Osteoblast (primary cell): ENCODE results near the gene BRSK2. TPM values are rescaled to one million over a fixed set of nuclear protein-coding genes. Genes with fewer than 3 reads are reported as not detected.

Experiments
- DNase-seq: peaks from one replicate; pipeline ENCODE4 v3.0.0; 2011; ENCODE audit warnings: low spot score, mixed read lengths; ENCODE audit not compliant: insufficient read length; ENCODE audit errors: missing footprints
- H2AFZ ChIP-seq: 2 replicates; pipeline ENCODE4 v1.6.0; 2011; ENCODE audit warnings: mild to moderate bottlenecking, low read length
- H3K27ac ChIP-seq: 2 replicates; pipeline ENCODE4 v1.5.1; 2011; ENCODE audit warnings: mild to moderate bottlenecking, low read depth, low read length, moderate library complexity
- H3K27me3 ChIP-seq: 2 replicates; pipeline ENCODE4 v1.6.0; 2012; ENCODE audit warnings: mild to moderate bottlenecking, control low read depth, inconsistent platforms, low read length, moderate library complexity; ENCODE audit not compliant: insufficient read depth
- H3K36me3 ChIP-seq: 2 replicates; pipeline ENCODE4 v1.5.1; 2011; ENCODE audit warnings: mild to moderate bottlenecking, low read length, control low read depth, moderate library complexity; ENCODE audit not compliant: insufficient read depth
- H3K4me1 ChIP-seq: 2 replicates; pipeline ENCODE4 v1.5.1; 2011; ENCODE audit warnings: mild to moderate bottlenecking, low read length, control low read depth, moderate library complexity; ENCODE audit not compliant: insufficient read depth
- H3K4me2 ChIP-seq: 2 replicates; pipeline ENCODE4 v1.6.0; 2011; ENCODE audit warnings: mild to moderate bottlenecking, low read length; ENCODE audit not compliant: insufficient read depth
- H3K4me3 ChIP-seq: fragments of 200-600 bp; sonication (generic); 3 replicates; pipeline ENCODE4 v1.5.1; 2012; ENCODE audit warnings: mild to moderate bottlenecking, low read length, inconsistent platforms; ENCODE audit not compliant: insufficient read depth
- H3K79me2 ChIP-seq: 2 replicates; pipeline ENCODE4 v1.6.0; 2012; ENCODE audit warnings: mild to moderate bottlenecking, low read length, control low read depth, inconsistent platforms; ENCODE audit not compliant: insufficient read depth
- H3K9me3 ChIP-seq: 2 replicates; pipeline ENCODE4 v1.5.1; 2011; ENCODE audit warnings: low read depth, low read length, control low read depth
- H4K20me1 ChIP-seq: 2 replicates; pipeline ENCODE4 v1.6.0; 2012; ENCODE audit warnings: mild to moderate bottlenecking, low read length, control low read depth; ENCODE audit not compliant: insufficient read depth
- total RNA-seq: library from RNA; depleted of rRNA; stranded (reverse); fragments of >200 nt; gene quantifications from 2 replicates; pipeline ENCODE4 v1.2.3, GENCODE V29; 2012
- TF ChIP-seq, protein P1 (sequence below): IDR thresholded peaks from 2 replicates; pipeline ENCODE4 v1.5.1; 2011; ENCODE audit warnings: mild to moderate bottlenecking, low read depth, low read length, moderate library complexity; ENCODE audit errors: extremely low read depth

Gene BRSK2
- total RNA-seq, 1 donor: 0.36 TPM

DNA sequence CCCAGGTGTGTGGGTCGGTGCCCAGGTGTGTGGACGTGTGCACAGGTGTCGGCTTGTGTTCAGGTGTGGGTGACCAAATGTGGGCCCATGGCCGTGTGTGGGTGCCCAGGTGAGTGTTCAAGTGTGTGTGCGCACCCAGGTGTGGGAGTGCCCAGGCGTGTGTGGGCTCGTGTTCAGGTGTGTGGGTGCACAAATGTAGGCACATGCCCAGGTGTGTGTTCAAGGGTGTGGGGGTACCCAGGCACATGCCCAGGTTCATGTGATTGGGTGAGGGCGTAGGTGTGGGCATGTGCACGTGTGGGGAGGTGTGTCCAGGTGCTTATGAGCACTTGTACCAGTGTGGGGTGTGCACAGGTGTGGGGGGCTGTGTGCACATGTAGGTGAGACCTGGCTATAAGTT lies 54.0 kb downstream of the BRSK2 start:
- DNase-seq: peak; percentile 82
- Histone ChIP-seq H3K4me1 (no peaks in the 10 kb centered on the region), H2AFZ (no peak overlapping the region), H3K4me3 (no peak overlapping the region), H3K36me3 (no peaks in the 10 kb centered on the region), H3K27ac (no peak overlapping the region), H4K20me1 (no peaks in the 10 kb centered on the region), H3K27me3 (no peaks in the 10 kb centered on the region), H3K79me2 (no peaks in the 10 kb centered on the region), H3K9me3 (no peaks in the 10 kb centered on the region), H3K4me2 (no peak overlapping the region)
- TF ChIP-seq, protein P1, sequence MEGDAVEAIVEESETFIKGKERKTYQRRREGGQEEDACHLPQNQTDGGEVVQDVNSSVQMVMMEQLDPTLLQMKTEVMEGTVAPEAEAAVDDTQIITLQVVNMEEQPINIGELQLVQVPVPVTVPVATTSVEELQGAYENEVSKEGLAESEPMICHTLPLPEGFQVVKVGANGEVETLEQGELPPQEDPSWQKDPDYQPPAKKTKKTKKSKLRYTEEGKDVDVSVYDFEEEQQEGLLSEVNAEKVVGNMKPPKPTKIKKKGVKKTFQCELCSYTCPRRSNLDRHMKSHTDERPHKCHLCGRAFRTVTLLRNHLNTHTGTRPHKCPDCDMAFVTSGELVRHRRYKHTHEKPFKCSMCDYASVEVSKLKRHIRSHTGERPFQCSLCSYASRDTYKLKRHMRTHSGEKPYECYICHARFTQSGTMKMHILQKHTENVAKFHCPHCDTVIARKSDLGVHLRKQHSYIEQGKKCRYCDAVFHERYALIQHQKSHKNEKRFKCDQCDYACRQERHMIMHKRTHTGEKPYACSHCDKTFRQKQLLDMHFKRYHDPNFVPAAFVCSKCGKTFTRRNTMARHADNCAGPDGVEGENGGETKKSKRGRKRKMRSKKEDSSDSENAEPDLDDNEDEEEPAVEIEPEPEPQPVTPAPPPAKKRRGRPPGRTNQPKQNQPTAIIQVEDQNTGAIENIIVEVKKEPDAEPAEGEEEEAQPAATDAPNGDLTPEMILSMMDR: no peak

DNA sequence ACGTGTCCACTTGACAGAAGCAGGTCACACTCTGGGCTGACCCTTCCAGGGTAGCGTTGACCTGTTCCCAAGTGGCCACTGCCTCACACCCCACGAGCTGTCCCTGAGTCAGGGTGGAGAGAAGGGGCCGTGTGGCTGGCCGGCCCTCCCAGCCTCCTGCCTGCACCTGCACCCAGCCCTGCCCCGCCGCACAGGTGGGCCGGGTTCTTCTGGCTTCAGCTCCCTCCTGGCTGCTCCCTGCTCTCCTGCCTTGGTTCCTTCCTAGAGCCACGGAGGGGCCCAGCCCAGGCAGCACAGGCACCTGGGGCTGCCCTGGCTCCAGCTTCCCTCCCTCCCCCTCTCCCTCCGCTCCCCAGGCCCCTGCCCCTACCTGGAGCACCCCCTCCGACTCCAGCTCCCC lies 54.6 kb downstream of the BRSK2 start:
- TF ChIP-seq, protein P1: no peak
- Histone ChIP-seq H2AFZ (no peak overlapping the region), H3K4me3 (no peak overlapping the region), H3K36me3 (no peaks in the 10 kb centered on the region), H3K27ac (no peak overlapping the region), H3K9me3 (no peaks in the 10 kb centered on the region), H3K79me2 (no peaks in the 10 kb centered on the region), H3K27me3 (no peaks in the 10 kb centered on the region), H4K20me1 (no peaks in the 10 kb centered on the region), H3K4me1 (no peaks in the 10 kb centered on the region), H3K4me2 (no peak overlapping the region)
- DNase-seq: no peak

DNA sequence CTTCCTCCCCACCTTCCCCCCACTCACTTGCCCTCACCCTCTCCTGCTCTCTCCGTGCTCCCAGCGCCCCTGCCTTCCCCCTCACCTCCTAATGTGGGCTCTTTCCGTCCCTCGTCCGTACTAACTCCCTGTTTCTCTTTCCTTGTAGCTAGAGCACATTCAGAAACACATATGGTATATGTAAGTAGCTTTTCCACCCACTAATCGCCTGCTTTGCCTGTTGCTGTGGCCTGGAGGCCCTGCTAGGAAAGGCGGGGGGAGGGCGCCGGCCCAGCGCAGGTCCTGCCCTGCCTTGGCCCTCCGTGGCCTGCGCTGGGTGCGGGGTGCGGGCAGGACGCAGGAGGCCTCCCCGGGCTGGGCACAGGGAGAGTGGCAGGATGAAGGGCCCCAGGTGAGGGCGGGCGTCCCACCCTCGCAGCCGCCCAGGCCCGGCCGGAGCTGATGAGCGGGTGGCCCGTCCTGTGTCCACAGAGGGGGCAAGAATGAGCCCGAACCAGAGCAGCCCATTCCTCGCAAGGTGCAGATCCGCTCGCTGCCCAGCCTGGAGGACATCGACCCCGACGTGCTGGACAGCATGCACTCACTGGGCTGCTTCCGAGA lies 55.2 kb downstream of the BRSK2 start:
- H2AFZ ChIP-seq: no peak overlapping the region
- H3K79me2 ChIP-seq: no peaks in the 10 kb centered on the region
- H3K27ac ChIP-seq: no peak overlapping the region
- H3K9me3 ChIP-seq: no peaks in the 10 kb centered on the region
- no peak overlapping the region for H3K4me3 ChIP-seq
- DNase-seq: no peak
- no peaks in the 10 kb centered on the region for H3K4me1 ChIP-seq
- H4K20me1 ChIP-seq: no peaks in the 10 kb centered on the region
- H3K4me2 ChIP-seq: no peak overlapping the region
- TF ChIP-seq, protein P1: no peak
- no peaks in the 10 kb centered on the region for H3K36me3 ChIP-seq
- H3K27me3 ChIP-seq: no peaks in the 10 kb centered on the region

DNA sequence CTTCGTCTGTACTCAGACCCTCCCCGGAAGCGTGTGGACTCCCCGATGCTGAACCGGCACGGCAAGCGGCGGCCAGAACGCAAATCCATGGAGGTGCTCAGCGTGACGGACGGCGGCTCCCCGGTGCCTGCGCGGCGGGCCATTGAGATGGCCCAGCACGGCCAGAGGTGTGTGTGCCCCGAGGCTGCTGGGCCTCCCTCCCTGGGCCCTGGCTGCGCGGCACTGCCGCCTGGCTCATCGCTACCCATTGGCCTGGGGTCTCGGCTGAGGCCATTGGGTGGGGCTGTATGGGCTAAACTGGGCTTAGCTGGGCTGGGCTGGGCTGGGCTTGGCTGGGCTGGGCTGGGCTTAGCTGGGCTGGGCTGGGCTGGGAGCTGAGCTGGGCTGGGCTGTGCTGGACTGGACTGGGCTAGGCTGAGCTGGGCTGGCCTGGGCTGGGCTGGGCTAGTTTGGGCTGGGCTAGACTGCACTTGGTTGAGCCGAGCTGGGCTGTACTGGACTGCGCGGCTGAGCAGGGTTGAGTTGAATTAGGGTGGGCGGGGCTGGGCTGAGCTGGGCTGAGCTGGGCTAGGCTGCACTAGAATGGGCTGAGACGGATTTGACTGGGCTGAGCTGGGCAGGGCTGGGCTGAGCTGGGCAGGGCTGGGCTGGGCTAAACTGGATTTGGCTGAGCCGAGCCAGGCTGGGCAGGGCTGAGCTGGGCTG lies 56.2 kb downstream of the BRSK2 start:
- H3K79me2 ChIP-seq: no peaks in the 10 kb centered on the region
- no peaks in the 10 kb centered on the region for H4K20me1 ChIP-seq
- H3K27ac ChIP-seq: no peak overlapping the region
- TF ChIP-seq, protein P1: no peak
- no peak overlapping the region for H3K4me2 ChIP-seq
- H3K27me3 ChIP-seq: no peaks in the 10 kb centered on the region
- no peak overlapping the region for H2AFZ ChIP-seq
- H3K36me3 ChIP-seq: no peaks in the 10 kb centered on the region
- H3K4me3 ChIP-seq: no peak overlapping the region
- no peaks in the 10 kb centered on the region for H3K9me3 ChIP-seq
- no peak for DNase-seq
- no peaks in the 10 kb centered on the region for H3K4me1 ChIP-seq
